BLaER1 (cell line): ENCODE data around the gene SPINDOC.

Source experiments
- H3K27ac ChIP-seq: shearing (Covaris generic); formaldehyde crosslinking; 2 replicates; pipeline ENCODE4 v1.8.1; 2022
- H3K27me3 ChIP-seq: shearing (Covaris generic); formaldehyde crosslinking; 2 replicates; pipeline ENCODE4 v1.8.1; 2022
- H3K36me3 ChIP-seq: shearing (Covaris generic); formaldehyde crosslinking; 2 replicates; pipeline ENCODE4 v1.8.1; 2022
- H3K4me1 ChIP-seq: shearing (Covaris generic); formaldehyde crosslinking; 2 replicates; pipeline ENCODE4 v1.8.1; 2022
- H3K4me2 ChIP-seq: shearing (Covaris generic); formaldehyde crosslinking; 2 replicates; pipeline ENCODE4 v1.8.1; 2022
- H3K4me3 ChIP-seq: shearing (Covaris generic); formaldehyde crosslinking; 2 replicates; pipeline ENCODE4 v1.8.1; 2022
- H3K9ac ChIP-seq: shearing (Covaris generic); formaldehyde crosslinking; 2 replicates; pipeline ENCODE4 v1.8.1; 2022
- H3K9me3 ChIP-seq: shearing (Covaris generic); formaldehyde crosslinking; 2 replicates; pipeline ENCODE4 v1.8.1; 2022
- H4K20me1 ChIP-seq: shearing (Covaris generic); formaldehyde crosslinking; 2 replicates; pipeline ENCODE4 v1.8.1; 2022
- Cebpa-rat ChIP-seq: shearing (Covaris generic); IDR thresholded peaks from 2 replicates; pipeline ENCODE4 v1.8.1; 2022

SPINDOC gene

GRCh38 chr11:63813035-63813562 lies at the start of gene SPINDOC:
TSS of gene SPINDOC (plus strand) at chr11:63813456. CDS start at chr11:63813687, 231 bp downstream.
- TF ChIP-seq Cebpa-rat, result no peak
- Histone ChIP-seq H3K4me2 (peak within 1 kb of the TSS; percentile 99), H4K20me1 (peaks cover 44% of the 10 kb centered on the region), H3K4me3 (peak within 1 kb of the TSS; percentile 98), H3K36me3 (peaks cover 36% of the 10 kb centered on the region), H3K27me3 (no peaks in the 10 kb centered on the region), H3K9ac (peak within 1 kb of the TSS; percentile 92), H3K4me1 (peaks cover 41% of the 10 kb centered on the region), H3K27ac (peak within 1 kb of the TSS; percentile 88), H3K9me3 (no peaks in the 10 kb centered on the region)

- peaks cover 81% of the 10 kb centered on the region for H4K20me1 ChIP-seq
Measured at GRCh38 chr11:63763496-63764339, 49.5 kb upstream of the SPINDOC start.

GRCh38 chr11:63764340-63764678 lies 48.9 kb upstream of the SPINDOC start:
- peaks cover 3% of the 10 kb centered on the region for H3K27me3 ChIP-seq
- peaks cover 28% of the 10 kb centered on the region for H3K4me1 ChIP-seq
- no peak for TF ChIP-seq Cebpa-rat
- no peak overlapping the region for H3K9ac ChIP-seq
- H3K4me3 ChIP-seq, result no peak overlapping the region
- H3K4me2 ChIP-seq, result no peak overlapping the region
- peaks cover 67% of the 10 kb centered on the region for H3K36me3 ChIP-seq
- no peaks in the 10 kb centered on the region for H3K9me3 ChIP-seq
- no peak overlapping the region for H3K27ac ChIP-seq
- H4K20me1 ChIP-seq, result peaks cover 80% of the 10 kb centered on the region

More at GRCh38 chr11:63763496-63764339, 49.5 kb upstream of the SPINDOC start:
- H3K36me3 ChIP-seq, result peaks cover 73% of the 10 kb centered on the region
- H3K27ac ChIP-seq, result no peak overlapping the region
- H3K9ac ChIP-seq, result no peak overlapping the region
- H3K4me3 ChIP-seq, result no peak overlapping the region
- peaks cover 28% of the 10 kb centered on the region for H3K4me1 ChIP-seq
- no peak overlapping the region for H3K4me2 ChIP-seq
- no peaks in the 10 kb centered on the region for H3K9me3 ChIP-seq
- no peaks in the 10 kb centered on the region for H3K27me3 ChIP-seq
- TF ChIP-seq Cebpa-rat, result no peak

GRCh38 chr11:63764679-63765647 lies 48.3 kb upstream of the SPINDOC start:
- H3K9ac ChIP-seq, result peak overlapping the region; percentile 34; the same call in 1 of the 2 replicates
- H3K4me1 ChIP-seq, result peaks cover 35% of the 10 kb centered on the region
- peak overlapping the region; percentile 94 for H3K4me2 ChIP-seq
- peaks cover 60% of the 10 kb centered on the region for H3K36me3 ChIP-seq
- H3K27me3 ChIP-seq, result peaks cover 9% of the 10 kb centered on the region
- H3K27ac ChIP-seq, result no peak overlapping the region; the same call in 1 of the 2 replicates
- no peaks in the 10 kb centered on the region for H3K9me3 ChIP-seq
- no peak for TF ChIP-seq Cebpa-rat
- no peak overlapping the region for H3K4me3 ChIP-seq
- H4K20me1 ChIP-seq, result peaks cover 78% of the 10 kb centered on the region

GRCh38 chr11:63765688-63766241 lies 47.5 kb upstream of the SPINDOC start:
- Histone ChIP-seq H4K20me1 (peaks cover 70% of the 10 kb centered on the region), H3K9ac (peak overlapping the region; percentile 90), H3K4me2 (peak overlapping the region; percentile 94), H3K27ac (no peak overlapping the region), H3K4me1 (peaks cover 38% of the 10 kb centered on the region), H3K36me3 (peaks cover 52% of the 10 kb centered on the region), H3K4me3 (no peak overlapping the region), H3K27me3 (peaks cover 17% of the 10 kb centered on the region), H3K9me3 (no peaks in the 10 kb centered on the region)
- no peak for TF ChIP-seq Cebpa-rat

GRCh38 chr11:63766531-63767235 lies 46.6 kb upstream of the SPINDOC start:
- no peak for TF ChIP-seq Cebpa-rat
- peak overlapping the region; percentile 94 for H3K4me2 ChIP-seq
- peaks cover 26% of the 10 kb centered on the region for H3K27me3 ChIP-seq
- peaks cover 43% of the 10 kb centered on the region for H3K36me3 ChIP-seq
- peaks cover 61% of the 10 kb centered on the region for H4K20me1 ChIP-seq
- no peaks in the 10 kb centered on the region for H3K9me3 ChIP-seq
- peaks cover 38% of the 10 kb centered on the region for H3K4me1 ChIP-seq
- H3K4me3 ChIP-seq, result peak overlapping the region; percentile 96
- 0 out of 2 replicates have a peak overlapping the region, but pooled peaks have one; percentile 7 for H3K27ac ChIP-seq
- peak overlapping the region; percentile 90 for H3K9ac ChIP-seq

- Histone ChIP-seq H3K36me3 (peaks cover 38% of the 10 kb centered on the region), H3K4me2 (peak overlapping the region; percentile 94), H3K4me1 (peaks cover 38% of the 10 kb centered on the region), H3K27ac (0 out of 2 replicates have a peak overlapping the region, but pooled peaks have one; percentile 7), H3K9me3 (no peaks in the 10 kb centered on the region), H4K20me1 (peaks cover 55% of the 10 kb centered on the region), H3K4me3 (peak overlapping the region; percentile 96), H3K27me3 (peaks cover 26% of the 10 kb centered on the region), H3K9ac (peak overlapping the region; percentile 90)
- no peak for TF ChIP-seq Cebpa-rat
Measured at GRCh38 chr11:63767267-63767564, 46.0 kb upstream of the SPINDOC start.

- Histone ChIP-seq H3K27ac (peak overlapping the region; percentile 89), H3K36me3 (peaks cover 33% of the 10 kb centered on the region), H3K9me3 (no peaks in the 10 kb centered on the region), H4K20me1 (peaks cover 50% of the 10 kb centered on the region), H3K4me3 (peak overlapping the region; percentile 96), H3K9ac (peak overlapping the region; percentile 90), H3K4me2 (peak overlapping the region; percentile 94), H3K4me1 (peaks cover 38% of the 10 kb centered on the region), H3K27me3 (peaks cover 26% of the 10 kb centered on the region)
- no peak for TF ChIP-seq Cebpa-rat
Measured at GRCh38 chr11:63767565-63768236, 45.6 kb upstream of the SPINDOC start.
